ENCODE data around the gene CEP85.

CEP85 gene

DNA sequence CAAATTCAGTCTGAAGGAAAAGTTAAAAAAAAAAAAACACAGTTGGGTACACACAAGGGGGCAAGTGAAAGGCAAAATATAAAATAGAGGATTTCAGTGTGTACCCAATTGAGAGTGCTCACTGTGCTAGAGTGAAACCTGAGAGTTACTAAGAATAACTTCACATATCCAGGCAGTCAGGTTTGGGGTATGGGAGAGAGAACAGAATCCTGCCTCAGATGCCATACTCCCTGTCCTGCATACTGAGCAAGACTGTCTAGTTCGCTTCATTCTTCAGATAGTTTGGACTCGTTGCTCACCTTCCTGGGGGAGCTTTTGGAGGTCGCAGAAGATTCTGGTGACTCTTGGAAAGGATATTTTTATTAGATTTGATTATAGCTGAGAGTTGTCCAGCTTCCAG is 20.4 kb downstream of the CEP85 start:
- no peak overlapping the region for H3K27ac ChIP-seq
- TF ChIP-seq, protein P1, sequence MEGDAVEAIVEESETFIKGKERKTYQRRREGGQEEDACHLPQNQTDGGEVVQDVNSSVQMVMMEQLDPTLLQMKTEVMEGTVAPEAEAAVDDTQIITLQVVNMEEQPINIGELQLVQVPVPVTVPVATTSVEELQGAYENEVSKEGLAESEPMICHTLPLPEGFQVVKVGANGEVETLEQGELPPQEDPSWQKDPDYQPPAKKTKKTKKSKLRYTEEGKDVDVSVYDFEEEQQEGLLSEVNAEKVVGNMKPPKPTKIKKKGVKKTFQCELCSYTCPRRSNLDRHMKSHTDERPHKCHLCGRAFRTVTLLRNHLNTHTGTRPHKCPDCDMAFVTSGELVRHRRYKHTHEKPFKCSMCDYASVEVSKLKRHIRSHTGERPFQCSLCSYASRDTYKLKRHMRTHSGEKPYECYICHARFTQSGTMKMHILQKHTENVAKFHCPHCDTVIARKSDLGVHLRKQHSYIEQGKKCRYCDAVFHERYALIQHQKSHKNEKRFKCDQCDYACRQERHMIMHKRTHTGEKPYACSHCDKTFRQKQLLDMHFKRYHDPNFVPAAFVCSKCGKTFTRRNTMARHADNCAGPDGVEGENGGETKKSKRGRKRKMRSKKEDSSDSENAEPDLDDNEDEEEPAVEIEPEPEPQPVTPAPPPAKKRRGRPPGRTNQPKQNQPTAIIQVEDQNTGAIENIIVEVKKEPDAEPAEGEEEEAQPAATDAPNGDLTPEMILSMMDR (conservative IDR thresholded peaks at IDR 0.05): no peak

- no peak overlapping the region for H3K27ac ChIP-seq
- TF ChIP-seq, protein P1 (conservative IDR thresholded peaks at IDR 0.05): no peak
Observed at GRCh38 chr1:26257222-26257621, 23.2 kb downstream of the CEP85 start.

GRCh38 chr1:26259005-26259404 is 25.0 kb downstream of the CEP85 start:
- TF ChIP-seq, protein P1 (conservative IDR thresholded peaks at IDR 0.05): no peak
- H3K27ac ChIP-seq: no peak overlapping the region

DNA sequence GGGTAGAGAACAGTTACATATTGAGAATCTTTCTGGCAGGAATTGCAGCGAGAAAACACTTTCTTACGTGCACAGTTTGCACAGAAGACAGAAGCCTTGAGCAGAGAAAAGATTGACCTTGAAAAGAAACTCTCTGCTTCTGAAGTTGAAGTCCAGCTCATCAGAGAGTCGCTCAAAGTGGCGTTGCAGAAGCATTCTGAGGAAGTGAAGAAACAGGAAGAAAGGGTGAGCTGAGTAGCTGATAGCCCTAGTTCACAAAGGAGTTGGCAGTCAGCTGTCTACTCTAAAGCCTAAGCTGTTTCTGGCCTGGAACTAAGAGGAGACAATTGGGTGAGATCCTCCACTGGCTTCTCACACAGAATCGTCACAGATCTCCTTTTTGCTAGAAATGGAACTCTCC is 25.6 kb downstream of the CEP85 start:
- no peak overlapping the region for H3K27ac ChIP-seq
- TF ChIP-seq, protein P1 (conservative IDR thresholded peaks at IDR 0.05): no peak

GRCh38 chr1:26263212-26263611 is 29.2 kb downstream of the CEP85 start:
- H3K27ac ChIP-seq: no peak overlapping the region
- TF ChIP-seq, protein P1 (conservative IDR thresholded peaks at IDR 0.05): no peak

DNA sequence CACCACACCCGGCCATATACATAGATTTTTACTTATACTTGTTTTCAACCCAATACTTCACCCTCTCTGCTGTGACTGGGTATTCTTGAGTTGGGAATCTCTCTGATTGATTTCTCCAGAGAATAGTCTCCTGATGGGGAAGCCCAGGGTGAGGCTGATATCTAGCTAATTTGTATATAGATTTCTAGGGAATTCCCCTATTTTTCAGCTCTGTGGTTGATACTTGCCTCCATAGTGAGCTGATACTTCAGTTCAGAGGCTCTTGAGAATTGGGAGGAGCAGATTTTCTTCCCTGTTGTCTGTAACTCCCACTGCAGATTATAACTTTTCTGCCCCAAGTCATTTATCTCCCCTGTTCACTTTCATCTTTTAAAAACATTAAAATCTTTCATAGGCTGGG is 31.4 kb downstream of the CEP85 start:
- H3K27ac ChIP-seq: peak overlapping the region; percentile 65
- TF ChIP-seq, protein P1 (conservative IDR thresholded peaks at IDR 0.05): no peak

- peak overlapping the region; percentile 65 for H3K27ac ChIP-seq
- TF ChIP-seq, protein P1 (conservative IDR thresholded peaks at IDR 0.05): no peak
Observed at GRCh38 chr1:26268290-26269197, 34.5 kb downstream of the CEP85 start.
